OCI-LY3 (cell line): ENCODE data around the gene SPAAR.

Experiments
- EZH2phosphoT487 ChIP-seq: fragments of 200-600 bp; shearing (Covaris generic); IDR thresholded peaks from 2 replicates; pipeline ENCODE4 v1.6.1; 2018; ENCODE audit warnings: antibody characterized with exemption, mixed run types, low read depth
- TF ChIP-seq, protein P1 (sequence below): fragments of 200-600, 300-600 bp; sonication (generic); IDR thresholded peaks from 2 replicates; pipeline ENCODE4 v1.5.1; 2014; ENCODE audit warnings: antibody characterized with exemption, low read length, low read depth

DNA sequence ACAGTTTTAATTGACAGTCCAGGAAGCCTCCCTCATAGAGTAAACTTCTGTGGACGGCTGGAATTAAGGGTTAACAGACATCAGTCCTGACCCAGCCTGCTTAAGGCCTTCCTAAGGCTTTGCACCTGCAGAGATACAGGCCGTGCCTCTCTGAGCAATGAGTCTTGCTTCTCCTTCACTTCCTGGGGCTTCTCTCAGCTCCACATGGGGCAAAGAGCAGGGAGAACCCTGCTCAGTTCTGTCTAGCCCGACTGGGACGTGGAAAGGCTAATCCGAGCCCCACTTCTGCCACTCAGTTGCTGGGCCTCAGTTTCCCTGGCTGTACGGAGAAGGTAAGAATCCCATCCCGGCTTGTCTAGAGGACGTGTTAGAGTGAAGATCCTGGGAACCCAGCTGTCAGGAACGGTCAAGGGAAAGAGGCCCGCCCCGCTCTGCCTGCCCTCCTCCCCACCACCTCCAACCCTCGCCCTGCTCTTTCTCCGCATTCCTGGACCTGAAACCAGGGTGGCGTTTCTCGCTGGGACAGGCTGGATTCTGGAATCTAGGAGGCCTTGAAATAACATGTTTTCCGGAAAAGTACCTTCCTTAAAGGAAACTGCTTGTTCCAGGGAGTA lies 6.5 kb downstream of the SPAAR start:
- TF ChIP-seq, protein P1, sequence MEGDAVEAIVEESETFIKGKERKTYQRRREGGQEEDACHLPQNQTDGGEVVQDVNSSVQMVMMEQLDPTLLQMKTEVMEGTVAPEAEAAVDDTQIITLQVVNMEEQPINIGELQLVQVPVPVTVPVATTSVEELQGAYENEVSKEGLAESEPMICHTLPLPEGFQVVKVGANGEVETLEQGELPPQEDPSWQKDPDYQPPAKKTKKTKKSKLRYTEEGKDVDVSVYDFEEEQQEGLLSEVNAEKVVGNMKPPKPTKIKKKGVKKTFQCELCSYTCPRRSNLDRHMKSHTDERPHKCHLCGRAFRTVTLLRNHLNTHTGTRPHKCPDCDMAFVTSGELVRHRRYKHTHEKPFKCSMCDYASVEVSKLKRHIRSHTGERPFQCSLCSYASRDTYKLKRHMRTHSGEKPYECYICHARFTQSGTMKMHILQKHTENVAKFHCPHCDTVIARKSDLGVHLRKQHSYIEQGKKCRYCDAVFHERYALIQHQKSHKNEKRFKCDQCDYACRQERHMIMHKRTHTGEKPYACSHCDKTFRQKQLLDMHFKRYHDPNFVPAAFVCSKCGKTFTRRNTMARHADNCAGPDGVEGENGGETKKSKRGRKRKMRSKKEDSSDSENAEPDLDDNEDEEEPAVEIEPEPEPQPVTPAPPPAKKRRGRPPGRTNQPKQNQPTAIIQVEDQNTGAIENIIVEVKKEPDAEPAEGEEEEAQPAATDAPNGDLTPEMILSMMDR, result no peak
- no peak for TF ChIP-seq EZH2phosphoT487
